GM13976 (cell line): Measurements from ENCODE around the gene TBC1D4.
"Not testable (repeated sequence)": the region's sequence is repeated elsewhere in the genome, so short reads cannot be mapped to it uniquely, and the experiment has no call there.

Experiments used
- DNase-seq: peaks from one replicate; pipeline ENCODE4 v3.0.0; 2012; ENCODE audit warnings: low spot score
- CTCF ChIP-seq: IDR thresholded peaks from 2 replicates; pipeline ENCODE4 v1.5.1; 2012; ENCODE audit warnings: borderline replicate concordance, mild to moderate bottlenecking; ENCODE audit not compliant: insufficient read depth; ENCODE audit errors: extremely low read depth, missing control alignments, control extremely low read depth
- in situ Hi-C: fragments of 300-500 bp; cut with MboI; formaldehyde crosslinking; loops from one replicate; pipeline ENCODE4 v1.12.0; 2022; ENCODE audit warnings: low sequenced_read_pairs, mixed read lengths, inconsistent platforms; ENCODE audit not compliant: unreplicated experiment

Gene TBC1D4

GRCh38 chr13:75250526-75251178, 231.3 kb downstream of the TBC1D4 start:
- TF ChIP-seq CTCF = no peak
- in situ Hi-C loops = no loop called here
- no peak for DNase-seq

DNA sequence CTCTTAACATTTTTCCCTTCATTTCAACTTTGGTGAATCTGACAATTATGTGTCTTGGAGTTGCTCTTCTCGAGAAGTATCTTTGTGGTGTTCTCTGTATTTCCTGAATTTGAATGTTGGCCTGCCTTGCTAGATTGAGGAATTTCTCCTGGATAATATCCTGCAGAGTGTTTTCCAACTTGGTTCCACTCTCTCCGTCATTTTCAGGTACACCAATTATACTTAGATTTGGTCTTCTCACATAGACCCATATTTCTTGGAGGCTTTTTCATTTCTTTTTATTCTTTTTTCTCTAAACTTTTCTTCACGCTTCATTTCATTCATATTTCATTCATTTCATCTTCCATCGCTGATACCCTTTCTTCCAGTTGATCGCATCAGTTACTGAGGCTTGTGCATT, 236.4 kb downstream of the TBC1D4 start:
- DNase-seq, in situ Hi-C loops: not testable (repeated sequence)

DNA sequence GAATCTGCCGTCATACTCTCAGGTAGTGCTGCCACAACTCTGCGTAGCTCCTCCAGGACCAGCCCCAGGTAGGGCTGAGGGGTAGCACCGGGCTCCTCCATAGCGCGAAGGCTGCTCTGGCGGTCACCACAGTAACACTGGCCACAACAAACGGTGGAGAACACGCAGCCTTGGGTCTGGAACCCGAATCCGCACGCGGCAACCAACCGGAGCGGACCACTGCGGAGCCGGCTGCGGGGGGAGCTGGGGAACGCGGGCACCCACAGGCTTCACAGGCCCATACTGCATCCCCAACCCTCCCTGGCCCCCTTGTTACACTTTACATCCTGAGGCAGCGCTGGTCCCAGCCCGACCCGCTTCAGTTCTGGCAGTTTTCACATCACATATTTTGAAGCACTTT, 241.7 kb downstream of the TBC1D4 start:
- in situ Hi-C loops, DNase-seq: not testable (repeated sequence)

DNA sequence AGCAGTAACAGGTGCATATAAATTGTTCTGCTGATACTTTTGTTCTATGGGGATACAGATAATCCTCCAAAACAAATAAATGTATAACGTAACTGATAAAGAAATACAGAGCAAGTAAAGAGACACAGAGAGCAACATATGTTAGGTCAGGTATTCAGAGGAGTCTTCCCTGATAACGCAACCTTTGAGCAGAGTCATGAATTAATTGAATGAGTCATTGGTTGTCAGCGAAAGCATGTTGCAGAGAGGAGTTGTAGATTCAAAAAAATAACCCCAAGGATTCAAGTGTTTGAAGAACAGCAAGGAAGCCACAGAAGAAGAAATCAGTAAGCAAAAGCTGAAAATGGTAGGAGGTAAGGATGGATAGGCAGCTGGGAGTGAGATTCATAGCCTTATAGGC, 245.2 kb downstream of the TBC1D4 start:
- in situ Hi-C loops = no loop called here
- no peak for DNase-seq
- no peak for TF ChIP-seq CTCF
